ENCODE measurements around the gene MKS1. TPM values are rescaled to one million over a fixed set of nuclear protein-coding genes. Genes with fewer than 3 reads are reported as not detected.

Gene MKS1
- total and polyA plus RNA-seq, 8 donors, result 5.8 to 16.1 (median 9.8) TPM

DNA sequence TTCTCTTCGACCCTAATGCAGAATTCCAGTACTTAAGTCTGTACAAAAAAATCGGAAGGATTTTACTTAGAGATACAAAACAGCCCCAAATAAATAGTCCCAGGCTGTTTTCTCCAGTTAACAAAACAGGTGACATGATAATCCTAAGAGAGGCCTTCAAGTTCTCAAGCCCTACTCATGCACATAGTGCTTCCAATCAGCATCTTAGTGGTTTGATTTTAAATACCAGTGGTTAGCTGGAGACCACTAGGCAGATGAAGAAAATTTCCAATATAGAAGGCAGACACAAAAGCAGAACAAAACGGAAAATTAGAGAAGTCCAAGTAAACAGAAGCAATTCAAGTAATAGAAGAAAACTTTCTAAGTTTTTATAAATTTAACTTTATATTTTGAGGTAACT is 57.5 kb downstream of the MKS1 start:
- H3K4me1 ChIP-seq, result no peaks in the 10 kb centered on the region
- no peak overlapping the region for H3K27ac ChIP-seq
- peaks cover 0 to 5% (median 2%) of the 10 kb centered on the region in 4 donors for H3K27me3 ChIP-seq
- ATAC-seq, result no peak
- TF ChIP-seq, protein P1, sequence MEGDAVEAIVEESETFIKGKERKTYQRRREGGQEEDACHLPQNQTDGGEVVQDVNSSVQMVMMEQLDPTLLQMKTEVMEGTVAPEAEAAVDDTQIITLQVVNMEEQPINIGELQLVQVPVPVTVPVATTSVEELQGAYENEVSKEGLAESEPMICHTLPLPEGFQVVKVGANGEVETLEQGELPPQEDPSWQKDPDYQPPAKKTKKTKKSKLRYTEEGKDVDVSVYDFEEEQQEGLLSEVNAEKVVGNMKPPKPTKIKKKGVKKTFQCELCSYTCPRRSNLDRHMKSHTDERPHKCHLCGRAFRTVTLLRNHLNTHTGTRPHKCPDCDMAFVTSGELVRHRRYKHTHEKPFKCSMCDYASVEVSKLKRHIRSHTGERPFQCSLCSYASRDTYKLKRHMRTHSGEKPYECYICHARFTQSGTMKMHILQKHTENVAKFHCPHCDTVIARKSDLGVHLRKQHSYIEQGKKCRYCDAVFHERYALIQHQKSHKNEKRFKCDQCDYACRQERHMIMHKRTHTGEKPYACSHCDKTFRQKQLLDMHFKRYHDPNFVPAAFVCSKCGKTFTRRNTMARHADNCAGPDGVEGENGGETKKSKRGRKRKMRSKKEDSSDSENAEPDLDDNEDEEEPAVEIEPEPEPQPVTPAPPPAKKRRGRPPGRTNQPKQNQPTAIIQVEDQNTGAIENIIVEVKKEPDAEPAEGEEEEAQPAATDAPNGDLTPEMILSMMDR (IDR thresholded peaks at IDR 0.05), result no peak
- FAIRE-seq, result no peak
- 69 to 78% methylated on average over 3 of the region's 3 CpGs for WGBS, 2 donors
- H3K9me3 ChIP-seq, result no peaks in the 10 kb centered on the region
- no peak for DNase-seq
- intact Hi-C loops (cut with DNase I), result no loop called here
- H3K4me3 ChIP-seq, result no peak overlapping the region
- no peaks in the 10 kb centered on the region for H3K36me3 ChIP-seq

GRCh38 chr17:58158181-58158580 is 60.9 kb downstream of the MKS1 start:
- Histone ChIP-seq H3K4me3 (no peak overlapping the region), H3K27ac (no peak overlapping the region), H3K4me1 (no peaks in the 10 kb centered on the region), H3K36me3 (no peaks in the 10 kb centered on the region), H3K9me3 (no peaks in the 10 kb centered on the region), H3K27me3 (peaks cover 0 to 13% (median 2%) of the 10 kb centered on the region in 4 donors)
- TF ChIP-seq, protein P1 (IDR thresholded peaks at IDR 0.05), result no peak
- intact Hi-C loops (cut with DNase I), result no loop called here
- ATAC-seq (no peak), FAIRE-seq (no peak), DNase-seq (no peak)
- WGBS, 2 donors, result 57 to 78% methylated on average over 2 of the region's 2 CpGs

GRCh38 chr17:58156839-58157803 is 61.9 kb downstream of the MKS1 start:
- no peaks in the 10 kb centered on the region for H3K4me1 ChIP-seq
- DNase-seq (peak in 2 of 6 donors; percentile 48 to 61), ATAC-seq (peak; percentile 48 to 83 (median 73)), FAIRE-seq (no peak)
- H3K27ac ChIP-seq, result no peak overlapping the region
- no peaks in the 10 kb centered on the region for H3K9me3 ChIP-seq
- H3K27me3 ChIP-seq, result peaks cover 0 to 13% (median 2%) of the 10 kb centered on the region in 4 donors
- TF ChIP-seq, protein P1 (IDR thresholded peaks at IDR 0.05), result no peak
- peak overlapping the region in 2 of 4 donors; percentile 25 to 43 for H3K4me3 ChIP-seq
- WGBS, 2 donors, result 2% methylated on average over 65 of the region's 65 CpGs
- intact Hi-C loops (cut with DNase I), result no loop called here
- H3K36me3 ChIP-seq, result no peaks in the 10 kb centered on the region

Other genes with a start within 250 kb of the MKS1 start
- gene VEZF1, start 231.0 kb downstream of the MKS1 start, total RNA-seq, result 10 to 100 TPM; 20.1 to 41.6 (median 25.8) TPM
- gene VEZF1, start 231.0 kb downstream of the MKS1 start, polyA plus RNA-seq, result 10 to 100 TPM; 11.7 to 21.0 TPM
- 10 to 100 TPM; 37.5 to 95.2 (median 77.0) TPM for gene SRSF1, start 212.0 kb downstream of the MKS1 start, total RNA-seq
- gene SRSF1, start 212.0 kb downstream of the MKS1 start, polyA plus RNA-seq, result 10 to 100 TPM; 39.8 to 58.8 TPM
- 10 to 100 TPM; 10.7 to 17.9 (median 12.5) TPM for gene DYNLL2, start 135.8 kb downstream of the MKS1 start, total RNA-seq
- gene DYNLL2, start 135.8 kb downstream of the MKS1 start, polyA plus RNA-seq, result 10 to 100 TPM; 13.8 to 20.5 TPM
- gene OR4D1, start 70.9 kb downstream of the MKS1 start, total RNA-seq, result not detected
- gene OR4D1, start 70.9 kb downstream of the MKS1 start, polyA plus RNA-seq, result not detected
- gene OR4D2, start 52.3 kb downstream of the MKS1 start, total RNA-seq, result not detected
- gene OR4D2, start 52.3 kb downstream of the MKS1 start, polyA plus RNA-seq, result not detected
- not detected for gene EPX, start 26.5 kb downstream of the MKS1 start, total RNA-seq
- gene EPX, start 26.5 kb downstream of the MKS1 start, polyA plus RNA-seq, result not detected
- gene LPO, start 19.3 kb upstream of the MKS1 start, total RNA-seq, result not detected
- gene LPO, start 19.3 kb upstream of the MKS1 start, polyA plus RNA-seq, result under 1 TPM; 0.08 to 0.23 TPM
- gene MPO, start 61.7 kb upstream of the MKS1 start, total RNA-seq, result under 1 TPM; 0.03 to 0.28 (median 0.09) TPM
- under 1 TPM in 1 of 2 donors, not detected in 1; 0.19 TPM for gene MPO, start 61.7 kb upstream of the MKS1 start, polyA plus RNA-seq
- gene TSPOAP1, start 109.5 kb upstream of the MKS1 start, total RNA-seq, result 10 to 100 TPM in 4 of 6 donors, 1 to 10 TPM in 2; 7.0 to 19.6 (median 12.9) TPM
- gene TSPOAP1, start 109.5 kb upstream of the MKS1 start, polyA plus RNA-seq, result 10 to 100 TPM; 56.7 to 90.2 TPM
- gene SUPT4H1, start 132.9 kb upstream of the MKS1 start, total RNA-seq, result 10 to 100 TPM; 14.1 to 43.7 (median 26.5) TPM
- 10 to 100 TPM; 23.3 to 42.3 TPM for gene SUPT4H1, start 132.9 kb upstream of the MKS1 start, polyA plus RNA-seq
- 10 to 100 TPM in 2 of 6 donors, 1 to 10 TPM in 4; 4.5 to 12.5 (median 6.2) TPM for gene RNF43, start 198.3 kb upstream of the MKS1 start, total RNA-seq
- 1 to 10 TPM; 5.9 to 6.2 TPM for gene RNF43, start 198.3 kb upstream of the MKS1 start, polyA plus RNA-seq

Measured in pancreas (tissue), 10 donors.